Measurements from ENCODE around the gene E2F3.
"Not testable (repeated sequence)": the region's sequence is repeated elsewhere in the genome, so short reads cannot be mapped to it uniquely, and the experiment has no call there.

E2F3 gene

DNA sequence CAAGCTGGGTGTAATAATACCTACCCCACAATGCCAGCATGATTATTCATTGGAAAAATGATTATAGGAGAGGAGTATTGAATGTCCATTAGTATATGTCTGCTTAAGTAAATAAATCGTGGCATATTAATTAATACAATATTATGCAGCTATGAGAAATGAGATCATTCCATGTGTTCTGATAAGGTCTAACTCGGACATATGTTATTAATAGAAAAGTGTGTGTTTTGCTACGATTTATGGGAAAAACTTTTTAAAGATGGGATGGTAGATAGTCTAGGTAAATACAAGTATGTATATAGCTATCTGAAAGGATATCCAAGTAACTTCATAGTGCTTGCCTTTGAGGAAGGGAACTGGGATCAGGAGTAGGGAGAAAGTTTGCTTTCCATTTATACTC lies 71.1 kb downstream of the E2F3 start:
- DNase-seq: no peak

DNA sequence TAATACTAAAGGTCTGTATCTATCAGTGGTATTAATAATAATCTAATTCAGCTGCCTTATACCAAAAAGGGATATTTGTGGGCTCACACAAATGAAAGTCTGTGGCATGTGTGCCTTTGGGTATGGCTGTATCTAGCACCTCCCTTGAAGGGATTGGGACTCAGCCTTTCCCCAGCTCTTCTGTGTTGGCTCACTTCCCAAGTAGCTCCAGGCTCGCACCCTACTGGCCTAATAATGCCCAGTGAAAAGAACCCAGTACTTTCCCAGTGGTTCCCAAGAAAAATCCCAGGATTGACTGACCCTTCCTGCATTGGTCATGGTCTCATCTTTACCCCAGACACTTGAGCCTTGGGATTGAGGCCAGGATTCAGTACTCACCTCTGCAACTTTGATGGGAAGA lies 71.8 kb downstream of the E2F3 start:
- DNase-seq: no peak

DNA sequence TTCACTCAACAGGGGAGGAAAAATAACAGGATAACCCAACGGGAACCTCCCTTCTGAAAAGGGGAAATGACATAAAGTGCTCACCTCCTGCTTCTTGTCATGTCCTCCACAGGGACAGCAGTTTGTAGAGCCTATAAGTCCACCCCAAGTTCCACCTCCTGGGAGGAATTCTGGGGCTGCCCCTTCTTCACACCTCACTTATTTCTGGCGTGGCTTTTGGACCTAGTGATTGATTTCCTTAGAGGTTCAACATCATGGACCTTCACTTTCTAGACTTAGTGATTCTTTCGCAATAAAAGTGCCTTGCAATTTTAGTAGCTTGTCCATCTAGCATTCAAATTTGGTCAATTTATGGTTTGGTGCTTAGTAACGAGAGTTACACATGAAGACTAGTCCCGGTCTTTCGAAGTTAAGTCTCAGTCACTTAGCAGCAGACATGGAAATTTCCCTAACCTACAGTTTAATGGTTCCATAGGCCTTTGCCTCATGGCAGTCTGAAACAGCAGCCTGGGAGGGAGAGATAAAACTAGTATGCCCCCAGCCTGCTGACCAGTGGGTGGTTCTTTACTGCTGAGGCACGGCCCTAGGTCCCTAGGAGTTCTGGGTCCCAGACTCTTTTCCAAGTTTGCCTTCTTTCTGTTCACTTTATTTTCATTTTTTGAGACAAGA lies 73.3 kb downstream of the E2F3 start:
- no peak for DNase-seq

DNA sequence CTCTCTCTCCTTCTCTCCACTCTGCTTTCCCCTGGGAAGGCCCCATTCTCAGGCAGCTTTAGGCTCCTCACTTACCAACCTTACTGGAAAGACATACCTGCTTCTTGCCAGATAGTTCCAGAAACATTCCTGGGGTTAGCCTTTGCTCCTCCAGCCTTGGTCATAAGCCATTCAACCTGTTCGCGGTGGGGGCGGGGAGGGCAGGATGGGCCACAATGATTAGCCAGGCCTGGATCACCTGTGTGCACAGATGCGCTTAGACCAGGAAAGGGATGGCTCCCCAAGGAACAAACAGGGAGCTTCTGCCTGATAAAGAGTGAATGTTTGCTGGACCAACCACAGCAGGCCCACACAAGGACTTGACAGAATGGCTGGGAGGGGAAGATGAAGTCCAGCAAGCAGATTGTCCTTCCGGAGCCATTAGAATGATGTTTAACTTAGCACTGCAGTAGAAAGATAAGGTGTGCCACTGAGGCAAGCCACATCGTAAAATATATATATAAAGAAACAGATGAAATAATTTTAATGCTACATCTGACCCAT lies 74.9 kb downstream of the E2F3 start:
- DNase-seq: no peak

GRCh38 chr6:20477485-20477884 lies 75.8 kb downstream of the E2F3 start:
- DNase-seq: no peak

- DNase-seq: no peak
These were observed 77.4 kb downstream of the E2F3 start for GRCh38 chr6:20479060-20479459.

DNA sequence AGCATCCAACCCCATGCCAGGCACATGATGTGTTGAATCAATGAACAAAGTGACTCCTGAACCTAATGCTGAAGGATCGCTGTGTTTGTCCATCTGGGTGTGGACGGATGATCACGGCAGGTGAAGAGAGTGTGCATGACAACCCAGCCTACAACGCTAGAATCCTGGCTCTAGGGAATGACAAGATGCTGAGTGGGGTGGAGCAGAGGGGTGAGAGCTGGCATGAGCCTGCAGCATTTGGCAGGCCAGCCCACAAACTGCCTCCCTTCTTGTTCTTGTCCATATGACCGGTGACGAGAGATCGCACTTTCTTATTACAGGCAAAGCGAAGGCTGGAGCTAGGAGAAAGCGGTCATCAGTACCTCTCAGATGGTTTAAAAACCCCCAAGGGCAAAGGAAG lies 77.8 kb downstream of the E2F3 start:
- no peak for DNase-seq

- DNase-seq: no peak
These were observed 79.6 kb downstream of the E2F3 start for GRCh38 chr6:20481281-20481680.

- DNase-seq: peak in 1 of 2 donors; percentile 9
These were observed 82.3 kb downstream of the E2F3 start for GRCh38 chr6:20483887-20484497.

DNA sequence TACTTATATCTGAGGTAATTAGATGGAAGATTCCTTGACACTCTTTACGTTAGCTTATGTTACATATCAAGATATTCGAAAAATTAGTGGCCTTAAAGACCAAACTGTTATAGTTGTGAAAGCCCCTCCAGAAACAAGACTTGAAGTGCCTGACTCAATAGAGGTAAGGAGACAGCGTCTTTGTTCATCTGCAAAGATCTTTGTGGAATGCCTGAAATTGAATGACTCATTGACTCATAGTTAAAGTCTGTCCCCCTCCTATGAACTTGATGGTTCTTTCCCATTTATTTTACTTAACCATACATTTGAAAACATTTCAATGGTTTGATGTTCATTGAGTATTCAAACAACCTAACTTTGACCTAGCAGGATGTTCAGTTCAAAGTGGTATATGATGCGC lies 85.0 kb downstream of the E2F3 start:
- no peak for DNase-seq

DNA sequence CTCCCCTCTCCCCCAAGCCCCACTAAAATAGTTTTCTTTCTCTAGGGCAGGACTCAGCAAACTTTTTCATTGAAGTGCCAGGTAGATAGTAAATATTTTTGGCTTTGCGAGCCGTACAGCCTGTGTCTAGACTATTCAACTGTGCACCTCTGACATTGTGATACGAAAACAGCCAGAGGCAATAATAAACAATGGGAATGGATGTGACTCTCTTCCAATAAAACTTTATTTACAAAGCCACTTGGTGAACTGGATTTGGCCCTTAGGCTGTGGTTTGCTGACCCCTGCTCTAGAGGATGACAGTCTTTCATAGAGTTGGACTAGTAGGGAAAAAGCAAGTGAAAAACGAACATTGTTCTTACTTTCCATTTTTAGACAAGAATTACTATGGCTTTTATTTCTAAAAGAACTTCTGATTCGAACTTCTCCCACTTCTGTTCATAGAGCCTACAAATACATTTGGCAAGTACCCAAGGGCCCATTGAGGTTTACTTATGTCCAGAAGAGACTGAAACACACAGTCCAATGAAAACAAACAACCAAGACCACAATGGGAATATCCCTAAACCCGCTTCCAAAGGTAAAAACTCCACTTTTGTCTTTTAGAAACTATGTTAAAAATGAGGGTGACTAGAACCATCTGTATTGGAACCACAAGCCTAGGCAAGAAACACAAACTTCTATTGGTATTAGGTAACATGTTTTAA lies 86.1 kb downstream of the E2F3 start:
- DNase-seq: no peak

- no peak for DNase-seq
These were observed 88.9 kb downstream of the E2F3 start for GRCh38 chr6:20490591-20490990.

GRCh38 chr6:20492099-20492498 lies 90.4 kb downstream of the E2F3 start:
- DNase-seq: no peak

GRCh38 chr6:20497216-20498040 lies 95.7 kb downstream of the E2F3 start:
- no peak for DNase-seq

DNA sequence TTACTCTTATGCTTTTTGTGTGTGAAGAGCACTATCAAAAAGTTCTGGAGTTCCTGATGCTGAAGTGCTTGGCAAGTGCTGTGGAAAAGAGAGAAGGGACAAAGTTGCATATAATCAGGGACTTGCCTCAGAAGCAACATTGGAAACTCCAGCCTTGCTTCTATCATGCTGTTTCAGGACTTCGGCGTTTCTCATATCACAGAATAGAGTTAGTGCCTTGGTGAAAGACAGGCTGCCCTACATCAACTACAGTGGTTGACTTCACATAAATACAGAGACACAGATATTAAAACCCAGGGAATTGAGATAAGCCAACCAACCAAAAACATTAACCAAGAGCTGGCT lies 96.3 kb downstream of the E2F3 start:
- no peak for DNase-seq

GRCh38 chr6:20509212-20509611 lies 107.5 kb downstream of the E2F3 start:
- no peak for DNase-seq

DNA sequence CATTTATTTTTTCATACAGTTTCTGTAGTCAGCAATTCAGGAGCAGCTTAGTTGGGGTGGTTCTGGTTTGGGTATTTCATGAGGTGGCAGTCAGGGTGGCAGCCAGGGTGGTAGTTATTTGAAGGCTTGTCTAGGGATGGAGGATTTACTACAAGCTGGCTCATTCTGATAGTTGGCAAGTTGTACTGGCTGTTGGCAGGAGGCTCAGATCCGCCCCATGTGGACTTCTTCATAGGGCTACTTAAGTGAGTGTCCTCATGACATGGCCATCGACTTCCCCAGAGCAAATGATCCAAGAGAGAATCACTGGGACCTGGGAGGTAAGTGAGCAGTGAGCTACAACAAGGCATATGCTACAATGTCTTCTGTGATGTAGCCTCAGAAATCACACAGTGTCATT lies 110.2 kb downstream of the E2F3 start:
- DNase-seq: no peak

DNA sequence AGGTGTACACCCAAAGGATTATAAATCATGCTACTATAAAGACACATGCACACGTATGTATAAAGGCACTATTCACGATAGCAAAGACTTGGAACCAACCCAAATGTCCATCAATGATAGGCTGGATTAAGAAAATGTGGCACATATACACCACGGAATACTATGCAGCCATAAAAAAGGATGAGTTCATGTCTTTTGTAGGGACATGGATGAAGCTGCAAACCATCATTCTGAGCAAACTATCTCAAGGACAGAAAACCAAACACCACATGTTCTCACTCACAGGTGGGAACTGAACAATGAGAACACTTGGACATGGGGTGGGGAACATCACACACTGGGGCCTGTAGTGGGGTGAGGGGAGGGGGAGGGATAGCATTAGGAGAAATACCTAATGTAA lies 123.5 kb downstream of the E2F3 start:
- DNase-seq: not testable (repeated sequence)

DNA sequence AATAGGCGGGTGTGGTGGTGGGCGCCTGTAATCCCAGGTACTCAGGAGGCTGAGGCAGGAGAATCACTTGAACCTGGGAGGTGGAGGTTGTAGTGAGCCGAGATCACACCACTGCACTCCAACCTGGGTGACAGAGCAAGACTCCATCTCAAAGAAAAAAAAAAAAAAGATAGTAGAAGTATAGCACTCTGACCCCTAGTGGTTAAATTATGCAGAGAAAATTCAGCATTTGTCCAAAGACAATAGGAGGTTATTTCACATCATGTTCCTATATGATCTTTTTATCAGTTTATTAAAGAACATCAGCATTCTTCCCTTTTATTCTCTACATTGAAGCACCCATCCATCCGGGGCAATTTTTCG lies 127.4 kb downstream of the E2F3 start:
- DNase-seq: peak in 1 of 2 donors; percentile 43

GRCh38 chr6:20532881-20533280 lies 131.2 kb downstream of the E2F3 start:
- DNase-seq: no peak

DNA sequence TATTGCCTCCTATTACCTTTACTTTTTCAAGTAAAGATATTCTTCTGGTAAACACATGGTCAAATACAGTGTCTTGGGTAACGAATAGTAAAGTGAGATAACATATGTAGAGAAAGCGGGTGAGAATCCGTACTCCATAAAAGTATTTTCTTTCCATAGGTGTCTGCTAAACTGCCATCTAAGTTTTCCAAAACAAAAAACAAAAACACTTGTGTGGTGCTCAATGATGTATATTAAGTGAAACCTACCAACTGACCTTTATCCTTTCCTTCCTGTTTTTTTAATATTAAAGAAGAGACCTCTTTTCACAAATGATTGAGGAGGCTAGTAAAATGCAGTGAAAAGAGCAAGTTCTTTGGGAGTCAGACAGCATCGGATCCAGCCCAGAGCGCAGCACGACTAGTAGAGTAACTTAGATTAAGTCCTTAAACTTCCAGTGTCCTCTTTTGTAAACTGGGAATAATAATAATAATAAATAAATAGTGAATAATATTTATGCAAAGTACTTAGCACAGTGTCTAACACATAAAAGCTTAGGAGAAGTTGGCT lies 132.1 kb downstream of the E2F3 start:
- DNase-seq: no peak

DNA sequence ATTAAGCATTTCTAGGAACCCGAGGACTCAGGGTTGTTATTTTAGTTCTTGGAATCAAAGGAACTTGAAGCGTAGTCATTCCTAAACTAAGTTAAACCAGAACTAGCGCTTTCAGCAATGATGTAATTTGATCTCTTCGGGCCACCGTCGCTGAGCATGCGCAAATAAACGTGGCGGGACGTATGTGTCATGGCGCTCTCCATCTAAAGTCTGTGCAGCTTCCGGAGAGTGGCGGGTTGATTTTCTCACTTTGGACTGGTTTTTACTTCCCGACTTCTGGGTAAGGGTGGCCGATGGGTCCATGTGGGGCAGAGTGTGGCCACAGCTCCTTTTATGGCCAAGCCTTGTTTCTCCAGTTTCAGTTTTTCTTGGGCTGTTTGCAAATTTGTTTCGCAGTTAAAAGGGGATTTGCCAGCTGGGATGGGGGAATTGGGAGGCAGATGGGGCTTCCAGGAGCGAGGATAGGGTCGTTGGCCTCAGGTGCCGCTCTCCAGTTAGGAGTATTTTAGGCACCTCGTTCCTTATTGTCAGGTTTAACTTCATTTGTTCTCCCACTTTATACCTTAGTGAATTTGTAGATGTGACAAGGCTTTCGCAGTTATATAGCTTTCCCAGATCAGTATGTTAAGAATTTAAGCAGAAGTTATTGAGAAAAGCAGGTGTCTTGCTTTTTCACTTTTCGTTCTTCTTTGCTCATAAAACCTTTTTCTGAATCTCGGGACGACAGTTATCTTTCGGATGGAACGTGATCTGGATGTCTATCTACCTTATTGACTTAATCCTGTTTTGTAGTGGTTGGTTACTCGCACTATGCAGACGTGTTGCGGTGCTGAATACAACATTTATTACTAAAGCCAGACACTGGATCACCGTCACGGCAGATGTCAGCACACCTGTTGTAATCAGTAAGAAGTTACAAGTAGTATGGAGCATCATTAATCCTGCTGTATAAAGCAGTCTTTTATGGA lies 132.9 kb downstream of the E2F3 start, which contains the start of gene CDKAL1:
TSS of gene CDKAL1 (plus strand) at position 163 of the 968 bp plus-strand sequence. CDS start 11,894 bp downstream, outside the sequence.
- DNase-seq: peak; percentile 63 to 87

Measured in bone marrow (tissue), 2 donors.